CD4-positive, alpha-beta memory T cell (primary cell): ENCODE results near the gene ASIC4. TPM values are rescaled to one million over a fixed set of nuclear protein-coding genes. Genes with fewer than 3 reads are reported as not detected.

Source experiments
- CTCF ChIA-PET: fragments of 350-600 bp; sonication (Branson Sonifier 250); formaldehyde crosslinking; loops from one replicate; lab custom pipeline; 2021; ENCODE audit warnings: inconsistent platforms; ENCODE audit not compliant: partially characterized antibody; lab: Charles Lee
- POLR2A ChIA-PET: fragments of 350-600 bp; sonication (Branson Sonifier 250); formaldehyde crosslinking; loops from one replicate; lab custom pipeline; 2021; ENCODE audit not compliant: partially characterized antibody; lab: Charles Lee
- DNase-seq, 5 donors: peaks; one replicate each; pipeline versions ENCODE4 v3.0.0 to v3.0.0-alpha.2; 2020 to 2022; ENCODE audit warnings: mixed read lengths in 1 of 5
- H3K27ac ChIP-seq: one replicate; pipeline ENCODE4 v1.7.0; 2013; ENCODE audit warnings: low read depth, low read length
- H3K27me3 ChIP-seq: 2 replicates; pipeline ENCODE4 v1.7.0; 2013; ENCODE audit warnings: mild to moderate bottlenecking, low read length, moderate library complexity; ENCODE audit not compliant: insufficient read depth
- H3K36me3 ChIP-seq: 2 replicates; pipeline ENCODE4 v1.7.0; 2013; ENCODE audit warnings: mild to moderate bottlenecking, low read length, moderate library complexity; ENCODE audit not compliant: insufficient read depth
- H3K4me1 ChIP-seq: 2 replicates; pipeline ENCODE4 v1.7.0; 2013; ENCODE audit warnings: mild to moderate bottlenecking, low read length, moderate library complexity; ENCODE audit not compliant: insufficient read depth
- H3K4me3 ChIP-seq, 2 donors: one replicate each; pipeline ENCODE4 v1.7.0; 2013; ENCODE audit warnings: low read length in 2 of 2, mild to moderate bottlenecking in 1 of 2
- H3K9me3 ChIP-seq, 2 donors: one replicate each; pipeline ENCODE4 v1.7.0; 2013; ENCODE audit warnings: low read length in 2 of 2, control low read depth in 1 of 2; ENCODE audit not compliant: control insufficient read depth in 1 of 2
- H3K27ac Mint-ChIP-seq, 7 donors: one replicate each; pipeline ENCODE4 v1.8.0; 2020 to 2021; ENCODE audit warnings: mixed read lengths in 7 of 7, mild to moderate bottlenecking in 6 of 7, inconsistent platforms in 3 of 7, moderate library complexity in 3 of 7
- H3K27me3 Mint-ChIP-seq, 2 donors: one replicate each; pipeline ENCODE4 v1.8.0; 2020 to 2021; ENCODE audit warnings: mixed read lengths in 2 of 2
- H3K36me3 Mint-ChIP-seq, 2 donors: one replicate each; pipeline ENCODE4 v1.8.0; 2020 to 2021; ENCODE audit warnings: mixed read lengths in 2 of 2, inconsistent platforms in 1 of 2, mild to moderate bottlenecking in 1 of 2
- H3K4me1 Mint-ChIP-seq, 4 donors: one replicate each; pipeline ENCODE4 v1.8.0; 2020 to 2021; ENCODE audit warnings: mixed read lengths in 4 of 4, mild to moderate bottlenecking in 1 of 4
- H3K4me3 Mint-ChIP-seq, 8 donors: one replicate each; pipeline ENCODE4 v1.8.0; 2020 to 2021; ENCODE audit warnings: mixed read lengths in 8 of 8, mild to moderate bottlenecking in 7 of 8, moderate library complexity in 6 of 8, inconsistent platforms in 3 of 8
- H3K9me3 Mint-ChIP-seq, 8 donors: one replicate each; pipeline ENCODE4 v1.8.0; 2020 to 2021; ENCODE audit warnings: mixed read lengths in 8 of 8, mild to moderate bottlenecking in 5 of 8, inconsistent platforms in 3 of 8, moderate library complexity in 1 of 8
- intact Hi-C: fragments of 100-400 bp; cut with micrococcal nuclease; formaldehyde crosslinking; loops from one replicate; pipeline ENCODE4 v1.15.1; 2023
- polyA plus RNA-seq, 2 donors: library from polyadenylated mRNA; unstranded; fragments of 300-500 nt; fragmentation: Illumina TruSeq; gene quantifications; one replicate each; pipeline ENCODE4 v1.2.3, GENCODE V29; 2021
- total RNA-seq, 2 experiments: library from RNA; stranded (reverse); gene quantifications; one replicate each; pipeline ENCODE4 v1.2.3, GENCODE V29; 2021

The ASIC4 gene
- total and polyA plus RNA-seq, 4 experiments from 2014 or later: 0.09 to 0.22 TPM; not detected in 2

- Mint-ChIP-seq H3K27me3 (peaks cover 36 to 40% of the 10 kb centered on the region in 2 donors), H3K36me3 (peaks cover 22 to 24% of the 10 kb centered on the region in 2 donors), H3K4me1 (peaks cover 6 to 33% (median 20%) of the 10 kb centered on the region in 4 donors), H3K4me3 (peak overlapping the region in 7 of 8 donors; percentile 28 to 75 (median 53)), H3K9me3 (no peaks in the 10 kb centered on the region), H3K27ac (peak overlapping the region in 1 of 7 donors; percentile 36)
- no peaks in the 10 kb centered on the region for H3K9me3 ChIP-seq
- H3K4me1 ChIP-seq: peaks cover 25% of the 10 kb centered on the region
- DNase-seq: peak; percentile 36 to 66 (median 40)
- H3K27ac ChIP-seq: no peak overlapping the region
- peaks cover 10% of the 10 kb centered on the region for H3K27me3 ChIP-seq
- no peak overlapping the region for H3K4me3 ChIP-seq
- intact Hi-C loops: loop anchor here (1.0 kb wide), 1 partner anchor 20 kb away; no protein-coding TSS in a partner anchor
- ChIA-PET CTCF (interaction anchor here (0.8 to 4.0 kb wide), 15 partner anchors 9 to 107 kb away, joined by 3 to 26 read pairs (median 5); partner anchors contain the start of gene GMPPA), POLR2A (interaction anchor here (0.6 to 1.0 kb wide), 3 partner anchors 7 to 123 kb away, joined by 3 to 4 read pairs (median 3); partner anchors contain the start of genes DNPEP and GMPPA)
- peaks cover under 1% of the 10 kb centered on the region for H3K36me3 ChIP-seq
These were observed 4.3 kb upstream of the ASIC4 start for GRCh38 chr2:219509780-219510511.

GRCh38 chr2:219510512-219511135, 3.7 kb upstream of the ASIC4 start:
- peak overlapping the region in 7 of 8 donors; percentile 28 to 75 (median 52) for H3K4me3 Mint-ChIP-seq
- CTCF ChIA-PET: interaction anchor here (0.8 to 4.0 kb wide), 13 partner anchors 8 to 48 kb away, joined by 3 to 26 read pairs (median 5); partner anchors contain the start of gene GMPPA
- Histone ChIP-seq H3K9me3 (no peaks in the 10 kb centered on the region), H3K4me3 (no peak overlapping the region), H3K27ac (no peak overlapping the region), H3K4me1 (peaks cover 25% of the 10 kb centered on the region), H3K27me3 (peaks cover 10% of the 10 kb centered on the region), H3K36me3 (no peaks in the 10 kb centered on the region)
- POLR2A ChIA-PET: interaction anchor here (1.0 kb wide), 1 partner anchor 123 kb away, joined by 3 read pairs; the partner anchor contains the start of gene DNPEP
- peaks cover 6 to 33% (median 20%) of the 10 kb centered on the region in 4 donors for H3K4me1 Mint-ChIP-seq
- H3K36me3 Mint-ChIP-seq: peaks cover 16 to 17% of the 10 kb centered on the region in 2 donors
- H3K27ac Mint-ChIP-seq: peak overlapping the region in 1 of 7 donors; percentile 61
- no peak for DNase-seq
- peaks cover 37 to 45% of the 10 kb centered on the region in 2 donors for H3K27me3 Mint-ChIP-seq
- intact Hi-C loops: loop anchor here (1.0 kb wide), 1 partner anchor 20 kb away; no protein-coding TSS in a partner anchor
- no peaks in the 10 kb centered on the region for H3K9me3 Mint-ChIP-seq

GRCh38 chr2:219511547-219512325, 2.5 kb upstream of the ASIC4 start:
- POLR2A ChIA-PET: interaction anchor here (0.5 to 1.2 kb wide), 2 partner anchors 56 to 259 kb away, joined by 3 to 4 read pairs; partner anchors contain the start of gene TUBA4B
- CTCF ChIA-PET: interaction anchor here (1.0 to 4.0 kb wide), 5 partner anchors 8 to 49 kb away, joined by 4 to 26 read pairs (median 6); partner anchors contain the start of gene GMPPA
- Mint-ChIP-seq H3K36me3 (peaks cover 8 to 10% of the 10 kb centered on the region in 2 donors), H3K9me3 (no peaks in the 10 kb centered on the region), H3K27me3 (peaks cover 48 to 56% of the 10 kb centered on the region in 2 donors), H3K27ac (no peak overlapping the region), H3K4me3 (no peak overlapping the region), H3K4me1 (peaks cover 9 to 33% (median 20%) of the 10 kb centered on the region in 4 donors)
- H3K4me3 ChIP-seq: no peak overlapping the region
- intact Hi-C loops: no loop called here
- no peak overlapping the region for H3K27ac ChIP-seq
- H3K27me3 ChIP-seq: peaks cover 10% of the 10 kb centered on the region
- no peaks in the 10 kb centered on the region for H3K9me3 ChIP-seq
- no peaks in the 10 kb centered on the region for H3K36me3 ChIP-seq
- peaks cover 25% of the 10 kb centered on the region for H3K4me1 ChIP-seq
- DNase-seq: no peak

- peaks cover 2 to 4% of the 10 kb centered on the region in 2 donors for H3K36me3 Mint-ChIP-seq
These were observed 1.6 kb upstream of the ASIC4 start for GRCh38 chr2:219512524-219513216.

DNA sequence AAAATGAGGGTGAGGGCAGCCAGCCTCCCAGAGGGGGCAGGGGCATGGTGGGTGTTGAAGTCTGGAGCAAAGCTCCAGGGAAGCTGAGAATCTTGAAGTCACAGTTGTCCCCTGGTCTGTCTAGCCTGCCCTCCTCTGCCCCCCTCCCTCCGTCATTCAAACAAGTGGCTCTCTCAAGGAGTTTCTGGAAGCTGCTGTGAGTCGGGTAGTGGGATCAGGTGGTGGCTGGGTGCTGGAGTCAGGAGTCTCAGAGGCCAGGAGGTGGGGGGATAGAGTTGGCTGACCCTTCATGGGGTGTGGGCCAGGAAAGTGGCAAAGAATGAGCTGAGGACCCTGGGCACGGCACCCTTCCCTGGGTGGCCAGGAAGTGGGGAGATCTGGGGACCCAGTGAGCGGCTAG, 495 bp upstream of the ASIC4 start:
- H3K36me3 Mint-ChIP-seq: peaks cover 0 to 1% of the 10 kb centered on the region in 2 donors
- peak overlapping the region in 5 of 8 donors; percentile 15 to 52 (median 26) for H3K4me3 Mint-ChIP-seq
- POLR2A ChIA-PET: no interaction called here
- peaks cover 9 to 33% (median 20%) of the 10 kb centered on the region in 4 donors for H3K4me1 Mint-ChIP-seq
- Histone ChIP-seq H3K4me3 (no peak overlapping the region), H3K4me1 (peaks cover 25% of the 10 kb centered on the region), H3K9me3 (no peaks in the 10 kb centered on the region), H3K36me3 (no peaks in the 10 kb centered on the region), H3K27ac (no peak overlapping the region), H3K27me3 (peaks cover 10% of the 10 kb centered on the region)
- H3K27me3 Mint-ChIP-seq: peaks cover 66 to 72% of the 10 kb centered on the region in 2 donors
- CTCF ChIA-PET: interaction anchor here (0.9 to 1.0 kb wide), 2 partner anchors 14 to 18 kb away, joined by 3 read pairs; a partner anchor contains a TSS
- intact Hi-C loops: no loop called here
- DNase-seq: no peak
- H3K9me3 Mint-ChIP-seq: no peaks in the 10 kb centered on the region
- H3K27ac Mint-ChIP-seq: peak overlapping the region in 1 of 7 donors; percentile 8

More at GRCh38 chr2:219512524-219513216, 1.6 kb upstream of the ASIC4 start:
- H3K4me1 Mint-ChIP-seq: peaks cover 9 to 33% (median 20%) of the 10 kb centered on the region in 4 donors
- Histone ChIP-seq H3K4me1 (peaks cover 25% of the 10 kb centered on the region), H3K27me3 (peaks cover 10% of the 10 kb centered on the region), H3K27ac (no peak overlapping the region), H3K36me3 (no peaks in the 10 kb centered on the region), H3K4me3 (no peak overlapping the region), H3K9me3 (no peaks in the 10 kb centered on the region)
- intact Hi-C loops: no loop called here
- H3K27me3 Mint-ChIP-seq: peaks cover 57 to 62% of the 10 kb centered on the region in 2 donors
- POLR2A ChIA-PET: interaction anchor here (0.8 kb wide), 1 partner anchor 17 kb away, joined by 3 read pairs; no protein-coding TSS in a partner anchor
- H3K27ac Mint-ChIP-seq: no peak overlapping the region
- H3K9me3 Mint-ChIP-seq: no peaks in the 10 kb centered on the region
- CTCF ChIA-PET: interaction anchor here (2.0 kb wide), 1 partner anchor 13 kb away, joined by 6 read pairs; the partner anchor contains the start of gene GMPPA
- no peak overlapping the region for H3K4me3 Mint-ChIP-seq
- DNase-seq: no peak

- ChIA-PET CTCF (interaction anchor here (2.3 kb wide), 1 partner anchor 15 kb away, joined by 13 read pairs; no protein-coding TSS in a partner anchor), POLR2A (no interaction called here)
- Histone ChIP-seq H3K4me3 (no peak overlapping the region), H3K4me1 (peaks cover 19% of the 10 kb centered on the region), H3K27me3 (peaks cover 10% of the 10 kb centered on the region), H3K27ac (no peak overlapping the region), H3K36me3 (no peaks in the 10 kb centered on the region), H3K9me3 (no peaks in the 10 kb centered on the region)
- intact Hi-C loops: no loop called here
- no peak for DNase-seq
- no peaks in the 10 kb centered on the region for H3K36me3 Mint-ChIP-seq
- no peak overlapping the region for H3K27ac Mint-ChIP-seq
- peaks cover 7 to 27% (median 15%) of the 10 kb centered on the region in 4 donors for H3K4me1 Mint-ChIP-seq
- peaks cover 67 to 73% of the 10 kb centered on the region in 2 donors for H3K27me3 Mint-ChIP-seq
- H3K4me3 Mint-ChIP-seq: peak overlapping the region in 2 of 8 donors; percentile 15 to 17
- no peaks in the 10 kb centered on the region for H3K9me3 Mint-ChIP-seq
These were observed 554 bp downstream of the ASIC4 start for GRCh38 chr2:219514836-219515235.
